GM18508 (cell line): ENCODE results near the gene KIAA0513.

Source experiments
- ATAC-seq: cut with Tn5 transposase; IDR thresholded peaks from one replicate; pipeline ENCODE4 v1.9.1; 2021; ENCODE audit warnings: moderate number of reproducible peaks; ENCODE audit not compliant: insufficient read depth, unreplicated experiment

The KIAA0513 gene

GRCh38 chr16:85003725-85004586 lies 23.6 kb upstream of the KIAA0513 start:
- no peak for ATAC-seq

- no peak for ATAC-seq
Observed at GRCh38 chr16:85004587-85005205, 22.9 kb upstream of the KIAA0513 start.

DNA sequence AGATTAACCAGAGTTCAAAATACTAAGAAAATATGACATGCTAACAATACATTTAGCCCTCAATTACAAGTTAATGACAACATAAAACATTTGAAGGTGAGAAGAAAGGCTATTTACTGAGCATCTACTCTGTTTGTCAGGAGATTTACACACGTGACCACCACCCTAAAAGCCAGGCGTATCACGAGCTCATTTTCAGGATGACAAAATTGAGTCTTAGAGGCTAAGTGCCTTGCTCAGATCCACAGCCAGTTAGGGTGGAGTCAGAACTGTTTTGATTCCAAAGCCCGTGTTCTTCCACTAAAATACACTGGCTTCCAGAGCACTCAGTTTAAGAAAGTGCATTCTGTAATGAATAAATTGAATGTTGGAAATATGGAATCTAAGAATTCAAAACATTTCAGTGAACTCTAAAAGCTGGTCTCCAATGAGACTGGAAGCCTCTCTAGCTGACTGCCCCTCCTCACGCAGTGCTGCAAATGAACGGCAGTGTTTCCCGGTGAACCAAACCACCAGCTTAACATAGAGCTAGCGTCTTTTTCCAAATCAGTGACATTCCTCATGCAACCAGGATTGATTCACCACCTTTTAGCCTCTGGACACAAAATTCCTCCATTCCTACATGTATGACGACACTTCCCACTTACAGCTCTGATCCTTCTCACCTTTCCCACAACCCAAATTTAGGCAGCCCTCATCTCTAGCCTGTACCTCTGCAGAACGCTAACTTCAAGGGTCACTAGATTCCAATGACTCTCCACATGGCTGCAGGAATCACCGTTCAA lies 22.1 kb upstream of the KIAA0513 start:
- ATAC-seq, result no peak

DNA sequence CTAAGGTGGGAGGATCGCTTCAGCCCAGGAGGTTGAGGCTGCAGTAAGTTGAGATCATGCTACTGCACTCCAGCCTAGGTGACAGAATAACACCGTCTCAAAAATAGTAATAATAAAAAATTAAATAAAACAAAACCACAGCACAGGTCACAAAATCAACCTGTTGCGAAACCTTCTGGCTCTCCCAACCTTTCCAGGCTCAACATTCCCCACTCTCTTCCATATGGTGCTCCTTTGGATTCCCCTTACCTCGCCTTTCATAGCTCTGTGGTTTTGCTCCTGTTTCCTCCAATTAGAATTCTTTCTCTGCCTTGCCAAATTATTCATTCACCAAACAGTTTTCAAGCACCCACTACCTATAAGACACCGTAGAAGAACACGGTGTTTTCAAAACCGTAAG lies 21.0 kb upstream of the KIAA0513 start:
- ATAC-seq, result no peak

- no peak for ATAC-seq
Observed at GRCh38 chr16:85007496-85008214, 19.9 kb upstream of the KIAA0513 start.

- no peak for ATAC-seq
Observed at GRCh38 chr16:85008271-85008670, 19.3 kb upstream of the KIAA0513 start.

DNA sequence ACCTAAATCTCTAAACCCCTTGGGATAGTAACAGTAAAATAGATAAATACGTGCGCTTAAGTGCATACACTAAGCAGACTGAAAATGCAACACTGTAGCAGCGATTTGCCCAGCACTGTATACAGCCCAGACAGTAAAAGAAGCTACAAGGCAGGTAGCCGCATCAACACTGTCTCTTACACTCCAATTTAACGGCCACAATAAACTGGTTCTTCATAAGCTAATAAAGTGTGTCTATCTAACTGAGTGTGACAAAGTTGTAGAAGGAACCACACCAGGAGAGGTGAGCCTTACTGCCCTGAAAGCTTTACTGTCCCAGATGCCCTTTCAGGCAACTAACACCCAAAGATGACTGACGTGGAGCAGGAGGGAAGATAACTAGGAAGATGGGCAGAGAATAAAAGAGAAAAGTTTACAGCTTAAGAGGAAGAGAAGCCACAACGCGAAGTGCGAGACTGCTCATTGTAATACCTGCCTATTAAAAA lies 17.1 kb upstream of the KIAA0513 start:
- no peak for ATAC-seq

DNA sequence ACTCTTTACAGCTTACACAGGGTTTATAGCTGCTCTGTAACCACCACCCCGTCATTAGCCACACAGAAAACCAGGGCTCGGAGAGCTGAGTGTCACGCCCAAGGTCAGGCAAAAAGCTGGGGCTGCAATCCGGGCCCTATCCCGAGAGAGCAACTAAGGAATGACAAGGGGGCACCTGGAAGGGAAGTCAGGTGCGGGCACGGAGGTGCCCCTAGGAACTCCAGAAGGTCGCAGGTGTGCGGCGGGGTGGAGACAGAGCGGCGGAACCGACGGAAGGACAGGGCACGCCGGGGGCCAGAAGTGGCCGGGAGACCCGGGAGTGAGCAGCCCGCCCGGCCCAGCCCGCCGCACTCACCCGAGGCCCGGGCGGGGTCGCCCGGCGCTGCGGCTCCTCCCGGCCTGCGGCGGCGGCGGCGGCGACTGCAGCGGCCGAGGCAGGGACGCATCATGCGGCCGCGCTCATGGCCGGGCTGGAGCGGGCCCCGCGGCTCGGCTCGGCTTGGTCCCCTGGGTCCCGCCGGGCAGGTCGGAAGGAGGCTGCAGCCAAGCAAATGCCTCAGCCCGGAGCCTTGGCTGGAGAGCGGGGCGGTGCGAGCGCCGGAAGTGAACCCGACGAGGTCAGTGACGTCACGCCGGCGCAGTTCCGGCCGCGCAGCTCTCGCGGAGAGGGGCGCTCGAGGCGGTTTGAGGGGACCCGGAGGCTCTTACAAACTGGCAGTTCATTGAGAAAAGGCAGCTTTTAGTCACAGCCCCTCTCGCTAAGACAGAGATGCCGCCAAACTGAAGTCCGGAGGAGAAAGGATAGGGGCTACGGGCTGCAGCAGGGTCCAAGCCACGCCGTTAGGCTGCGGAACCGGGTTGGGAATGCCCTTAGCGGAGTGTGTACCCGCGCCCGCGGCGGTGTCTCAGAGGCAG lies 16.4 kb upstream of the KIAA0513 start, which contains the start of gene ZDHHC7:
TSS of gene ZDHHC7 (minus strand) at position 605 of the 915 bp plus-strand sequence. CDS start 20,917 bp downstream, outside the sequence.
- no peak for ATAC-seq

GRCh38 chr16:85011846-85012284 lies 15.7 kb upstream of the KIAA0513 start:
- ATAC-seq, result no peak

- no peak for ATAC-seq
Observed at GRCh38 chr16:85014311-85014710, 13.3 kb upstream of the KIAA0513 start.

- ATAC-seq, result no peak
Observed at GRCh38 chr16:85015481-85016187, 12.0 kb upstream of the KIAA0513 start.

GRCh38 chr16:85017151-85017550 lies 10.4 kb upstream of the KIAA0513 start:
- ATAC-seq, result no peak

- ATAC-seq, result no peak
Observed at GRCh38 chr16:85017633-85018032, 10.0 kb upstream of the KIAA0513 start.

- ATAC-seq, result no peak
Observed at GRCh38 chr16:85018529-85019236, 8.9 kb upstream of the KIAA0513 start.

GRCh38 chr16:85019659-85020245 lies 7.8 kb upstream of the KIAA0513 start:
- no peak for ATAC-seq

DNA sequence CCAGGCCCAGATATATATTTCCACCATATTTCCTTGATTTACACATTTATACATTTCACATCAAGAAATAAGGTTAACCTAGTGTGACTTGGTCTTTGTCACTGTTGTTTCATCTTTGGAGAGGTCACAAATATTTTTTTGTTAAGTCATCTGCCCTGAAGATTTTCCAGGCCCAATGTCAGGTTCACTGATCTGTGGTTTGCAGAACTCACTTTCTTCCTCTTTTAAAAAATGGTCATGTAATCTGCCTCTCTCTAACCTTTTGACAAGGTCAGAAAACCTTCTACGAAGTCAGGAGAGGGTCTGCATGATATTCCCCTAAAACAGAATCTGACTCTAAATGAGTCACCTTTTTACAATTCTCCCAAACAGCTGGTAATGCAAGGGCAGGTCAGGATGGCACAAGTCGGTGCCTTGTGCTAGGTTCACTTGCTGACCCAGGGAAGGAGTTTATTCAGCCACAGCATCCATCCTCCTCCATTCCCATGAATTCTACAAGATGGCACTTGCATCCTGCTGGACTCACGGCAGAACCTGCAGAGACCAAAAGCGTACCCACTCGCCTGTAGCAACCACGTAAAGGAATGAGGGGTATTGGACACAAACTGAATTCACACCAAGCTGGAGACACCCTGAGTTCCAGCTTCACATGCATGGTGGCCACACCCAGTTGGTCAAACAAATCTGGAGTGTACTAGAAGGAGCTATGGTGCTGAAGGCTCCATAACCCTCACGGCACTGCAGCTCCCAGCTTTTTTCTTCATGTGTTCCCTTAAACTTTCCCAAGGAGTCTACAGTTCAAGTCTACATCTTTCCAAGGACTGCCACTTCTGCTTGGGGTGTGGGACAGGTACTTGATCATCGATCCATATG lies 1.6 kb upstream of the KIAA0513 start:
- ATAC-seq, result no peak
